SU-DHL-6 (cell line): ENCODE data around the gene EFHC2.

ENCODE experiments used
- H2AFZ ChIP-seq: fragments of 200-600 bp; sonication (generic); 2 replicates; pipeline ENCODE4 v1.6.1; 2014; ENCODE audit warnings: low read depth, mild to moderate bottlenecking, moderate library complexity, mixed read lengths, antibody characterized with exemption, low read length; ENCODE audit not compliant: severe bottlenecking
- H3F3A ChIP-seq: fragments of 200-600 bp; shearing (Covaris generic); 2 replicates; pipeline ENCODE4 v1.6.0; 2016; ENCODE audit warnings: antibody characterized with exemption, mild to moderate bottlenecking; ENCODE audit not compliant: insufficient read depth
- H3K27ac ChIP-seq: fragments of 200-600 bp; sonication (generic); 2 replicates; pipeline ENCODE4 v1.5.1; 2016; ENCODE audit warnings: low read depth, mild to moderate bottlenecking, low read length, moderate library complexity, mixed read lengths
- H3K27me3 ChIP-seq: fragments of 200-600 bp; sonication (generic), shearing (Covaris generic); 2 replicates; pipeline ENCODE4 v1.6.0; 2014; ENCODE audit warnings: mild to moderate bottlenecking, low read length
- H3K36me3 ChIP-seq: fragments of 200-600 bp; sonication (generic); 2 replicates; pipeline ENCODE4 v1.6.1; 2014; ENCODE audit warnings: mild to moderate bottlenecking, low read length, mixed read lengths
- H3K4me2 ChIP-seq: fragments of 300-600, 200-600 bp; shearing (Covaris generic), sonication (generic); 2 replicates; pipeline ENCODE4 v1.6.0; 2014; ENCODE audit warnings: low read length, low read depth, mild to moderate bottlenecking; ENCODE audit not compliant: poor library complexity, severe bottlenecking
- H3K4me3 ChIP-seq: fragments of 200-600 bp; sonication (generic); 2 replicates; pipeline ENCODE4 v1.5.1; 2014; ENCODE audit warnings: antibody characterized with exemption, low read length, mild to moderate bottlenecking, mixed read lengths; ENCODE audit not compliant: insufficient read depth, poor library complexity, severe bottlenecking
- H3K79me2 ChIP-seq: fragments of 200-600 bp; sonication (generic); 2 replicates; pipeline ENCODE4 v1.6.1; 2014; ENCODE audit warnings: mild to moderate bottlenecking, low read length, moderate library complexity; ENCODE audit not compliant: insufficient read depth
- H3K9ac ChIP-seq: fragments of 200-600 bp; sonication (generic); 2 replicates; pipeline ENCODE4 v1.7.0; 2014; ENCODE audit warnings: mild to moderate bottlenecking, low read length
- H3K9me2 ChIP-seq: fragments of 200-600 bp; sonication (generic); replicated peaks from 2 replicates; pipeline ENCODE4 v1.6.1; 2014; ENCODE audit warnings: low read length; ENCODE audit not compliant: insufficient read depth
- H3K9me3 ChIP-seq: fragments of 200-600 bp; sonication (generic); 2 replicates; pipeline ENCODE4 v1.6.1; 2014; ENCODE audit warnings: low read length, mixed read lengths; ENCODE audit not compliant: insufficient read depth
- H4K20me1 ChIP-seq: fragments of 200-600 bp; sonication (generic); 2 replicates; pipeline ENCODE4 v1.6.1; 2014; ENCODE audit warnings: low read depth, mild to moderate bottlenecking, antibody characterized with exemption, low read length, moderate library complexity, mixed read lengths
- CTCF ChIP-seq: fragments of 200-600 bp; sonication (generic); IDR thresholded peaks from one replicate; pipeline ENCODE4 v1.5.1; 2017; ENCODE audit warnings: antibody characterized with exemption, mild to moderate bottlenecking, low read length, moderate library complexity; ENCODE audit not compliant: insufficient read depth, poor library complexity, severe bottlenecking
- EZH2phosphoT487 ChIP-seq: fragments of 200-600 bp; sonication (generic), shearing (Covaris generic); conservative IDR thresholded peaks from 2 replicates; pipeline ENCODE4 v1.6.1; 2018; ENCODE audit warnings: mild to moderate bottlenecking, antibody characterized with exemption, low read length, moderate library complexity, mixed read lengths

The EFHC2 gene

GRCh38 chrX:44306356-44306755, 37.1 kb downstream of the EFHC2 start:
- Histone ChIP-seq H4K20me1 (no peaks in the 10 kb centered on the region), H3K4me3 (no peak overlapping the region), H3K27ac (no peak overlapping the region), H3K9ac (no peak overlapping the region), H3F3A (no peaks in the 10 kb centered on the region), H3K9me3 (no peaks in the 10 kb centered on the region), H3K9me2 (no peaks in the 10 kb centered on the region), H3K27me3 (no peaks in the 10 kb centered on the region), H3K4me2 (no peak overlapping the region), H2AFZ (no peak overlapping the region), H3K36me3 (no peaks in the 10 kb centered on the region), H3K79me2 (no peaks in the 10 kb centered on the region)
- TF ChIP-seq EZH2phosphoT487 (no peak), CTCF (no peak)

- Histone ChIP-seq H3K4me2 (no peak overlapping the region), H3K9me2 (no peaks in the 10 kb centered on the region), H3K27ac (no peak overlapping the region)
Observed at GRCh38 chrX:44305921-44306320, 37.6 kb downstream of the EFHC2 start.

GRCh38 chrX:44303119-44303518, 40.4 kb downstream of the EFHC2 start:
- no peak overlapping the region for H3K27ac ChIP-seq
- no peaks in the 10 kb centered on the region for H3K79me2 ChIP-seq
- no peak for TF ChIP-seq CTCF
- TF ChIP-seq EZH2phosphoT487 = no peak

More at GRCh38 chrX:44305921-44306320, 37.6 kb downstream of the EFHC2 start:
- no peak overlapping the region for H2AFZ ChIP-seq
- H3F3A ChIP-seq = no peaks in the 10 kb centered on the region
- H3K27me3 ChIP-seq = no peaks in the 10 kb centered on the region
- H3K79me2 ChIP-seq = no peaks in the 10 kb centered on the region
- no peak overlapping the region for H3K9ac ChIP-seq
- no peak overlapping the region for H3K4me3 ChIP-seq
- no peaks in the 10 kb centered on the region for H3K9me3 ChIP-seq
- H4K20me1 ChIP-seq = no peaks in the 10 kb centered on the region
- H3K36me3 ChIP-seq = no peaks in the 10 kb centered on the region
- TF ChIP-seq EZH2phosphoT487 (no peak), CTCF (no peak)

More at GRCh38 chrX:44303119-44303518, 40.4 kb downstream of the EFHC2 start:
- Histone ChIP-seq H3K9me2 (no peaks in the 10 kb centered on the region), H3K27me3 (no peaks in the 10 kb centered on the region), H3K4me3 (no peak overlapping the region), H3K9ac (no peak overlapping the region), H3K4me2 (no peak overlapping the region), H4K20me1 (no peaks in the 10 kb centered on the region), H3K9me3 (no peaks in the 10 kb centered on the region), H2AFZ (no peak overlapping the region), H3F3A (no peaks in the 10 kb centered on the region), H3K36me3 (no peaks in the 10 kb centered on the region)
